Left renal pelvis (tissue), 4 donors: ENCODE data around the gene GALNT5. TPM values are rescaled to one million over a fixed set of nuclear protein-coding genes. Genes with fewer than 3 reads are reported as not detected.
A peak's percentile ranks its signal among the peaks of the same experiment; 100 is the strongest.
"Not testable (repeated sequence)": the region's sequence is repeated elsewhere in the genome, so short reads cannot be mapped to it uniquely, and the experiment has no call there.

Source experiments
- DNase-seq, 4 donors: peaks; one replicate each; pipeline ENCODE4 v3.0.0-alpha.2; 2013; ENCODE audit warnings: low read depth in 4 of 4, low spot score in 3 of 4
- polyA plus RNA-seq, 4 donors: library from polyadenylated mRNA; unstranded; fragments of 120-200 nt; gene quantifications; one replicate each; pipeline ENCODE4 v1.2.1, GENCODE V29; 2013; ENCODE audit not compliant: insufficient read length in 4 of 4

GALNT5 gene
- polyA plus RNA-seq, 4 donors: 0.44 to 5.4 (median 0.75) TPM

DNA sequence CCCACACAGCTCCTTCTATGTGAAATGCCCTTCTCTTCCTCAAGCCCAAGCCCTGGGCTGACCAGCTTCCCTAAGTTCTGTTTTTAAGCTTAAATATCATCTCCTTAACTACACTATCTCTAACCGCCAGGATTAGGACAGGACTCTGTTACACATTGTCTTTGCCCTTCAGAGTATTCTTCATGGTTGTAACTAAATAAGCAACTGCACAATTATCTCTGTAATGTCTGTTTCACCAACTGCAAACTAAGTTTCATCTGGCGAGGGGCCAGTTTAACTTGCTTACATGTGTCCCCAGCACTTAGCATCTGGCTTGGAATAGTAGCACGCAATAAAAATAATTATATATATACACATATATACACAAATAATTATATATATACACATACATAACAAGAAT, 69.2 kb downstream of the GALNT5 start:
- DNase-seq: no peak

DNA sequence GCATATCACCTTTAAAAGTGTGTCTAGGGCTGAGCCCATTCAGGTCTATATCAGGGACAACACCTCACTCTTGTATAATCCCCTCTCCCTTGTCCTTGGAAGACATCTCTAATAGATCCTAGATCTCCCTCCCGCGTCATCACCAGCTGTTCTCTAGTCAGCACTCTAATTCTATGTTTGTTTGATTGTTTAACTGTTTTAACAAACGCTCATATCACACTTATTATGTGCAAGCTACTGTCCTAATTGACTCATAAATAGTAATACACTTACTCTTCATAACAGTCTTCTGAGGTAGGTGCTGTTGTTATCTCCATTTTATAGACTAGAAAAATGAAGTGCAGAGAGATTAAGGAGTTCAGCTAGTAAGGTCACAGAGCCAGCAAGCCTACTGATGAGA, 69.7 kb downstream of the GALNT5 start:
- no peak for DNase-seq

DNA sequence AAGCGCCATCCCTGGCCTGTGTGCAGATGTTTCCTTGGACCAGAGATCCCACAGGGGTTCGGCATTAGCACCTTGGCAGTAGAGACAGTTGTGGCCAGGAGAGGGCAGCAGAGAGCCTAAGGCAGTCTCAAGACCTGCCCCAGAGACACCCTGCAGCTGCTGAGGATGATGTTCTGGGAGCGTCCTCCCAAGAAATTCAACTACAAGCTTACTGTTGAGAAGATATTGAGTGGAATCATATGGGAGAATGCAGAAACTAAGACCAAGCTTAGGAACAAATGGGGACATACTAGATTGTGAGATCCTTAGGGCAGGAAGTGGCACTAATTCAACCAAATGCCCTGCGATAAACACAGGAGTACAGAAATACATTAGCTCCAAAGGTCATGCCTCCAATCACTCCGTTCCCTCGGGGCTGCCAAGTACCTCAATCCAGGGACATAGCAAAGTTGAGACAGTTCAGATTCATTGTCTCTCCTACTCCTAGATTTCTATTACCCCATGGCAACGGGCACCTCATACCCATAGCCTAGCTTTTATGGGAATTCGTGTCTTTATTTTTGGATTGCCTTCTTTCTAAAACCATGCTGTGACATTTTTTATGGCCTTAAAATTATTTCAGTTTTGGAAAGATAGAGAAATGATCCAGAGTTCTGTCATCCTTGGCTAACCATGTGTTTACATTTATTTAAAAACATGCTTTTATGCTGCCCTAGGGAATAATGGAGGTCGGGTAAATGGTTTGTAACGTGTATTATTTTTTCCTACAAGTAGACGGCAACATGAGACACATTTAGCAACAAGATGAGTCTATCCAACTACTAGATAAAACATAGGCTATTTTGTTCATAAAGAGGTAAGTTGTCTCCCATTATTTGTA, 70.4 kb downstream of the GALNT5 start:
- DNase-seq: peak in 3 of 4 donors; percentile 52 to 62 (median 57)

DNA sequence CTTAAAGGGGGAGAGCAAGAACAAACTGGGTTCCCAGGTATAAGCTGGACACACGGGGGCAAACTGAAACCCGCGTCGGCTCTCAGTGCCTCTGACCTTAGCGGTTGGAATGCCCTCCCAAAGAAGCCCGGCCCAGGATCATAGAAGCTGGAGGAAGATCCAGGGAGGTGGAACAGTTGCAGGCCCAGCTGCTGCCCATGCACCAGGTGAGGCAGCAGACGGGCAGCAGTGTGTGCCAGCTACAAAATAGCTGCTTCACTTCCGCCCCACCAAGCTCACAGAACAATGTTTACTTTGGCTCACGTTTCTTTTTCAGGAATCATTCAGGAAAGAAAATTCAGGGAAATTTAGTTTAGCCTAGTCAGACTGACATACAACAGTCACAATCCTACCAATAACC, 72.0 kb downstream of the GALNT5 start:
- no peak for DNase-seq

DNA sequence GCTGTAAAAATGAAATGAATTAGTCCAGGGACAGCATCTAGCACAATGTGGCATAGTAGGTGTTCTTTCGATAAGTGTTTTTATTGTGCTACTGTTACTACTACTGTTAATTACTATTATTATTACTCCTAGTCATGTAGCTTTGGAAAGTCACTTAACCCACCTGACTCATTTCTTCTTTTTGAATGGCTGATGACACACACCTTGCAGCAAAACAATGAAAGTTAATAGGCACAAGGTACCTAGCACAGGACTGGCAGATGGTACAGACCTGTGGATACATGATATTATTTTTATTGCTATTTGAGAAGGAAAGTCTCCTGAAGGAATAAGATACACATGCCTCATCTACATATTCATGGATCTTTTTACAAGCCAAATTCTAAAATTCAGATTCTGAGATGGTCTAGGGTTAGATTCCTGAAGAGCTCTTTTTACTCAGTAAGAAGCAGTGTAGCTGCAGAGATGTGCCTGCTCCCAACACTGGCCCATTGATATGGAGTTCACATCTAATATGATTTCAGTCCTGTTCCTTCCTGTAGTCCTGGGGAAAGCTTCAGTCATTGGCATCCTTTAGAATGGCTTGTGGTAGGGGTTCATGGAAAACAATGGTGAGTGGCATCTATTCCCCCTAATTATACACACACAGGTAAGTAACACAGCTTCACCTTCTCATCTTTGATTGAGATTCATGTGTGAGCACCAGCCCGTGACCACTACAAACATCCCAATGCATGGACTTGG, 76.0 kb downstream of the GALNT5 start:
- DNase-seq: no peak

DNA sequence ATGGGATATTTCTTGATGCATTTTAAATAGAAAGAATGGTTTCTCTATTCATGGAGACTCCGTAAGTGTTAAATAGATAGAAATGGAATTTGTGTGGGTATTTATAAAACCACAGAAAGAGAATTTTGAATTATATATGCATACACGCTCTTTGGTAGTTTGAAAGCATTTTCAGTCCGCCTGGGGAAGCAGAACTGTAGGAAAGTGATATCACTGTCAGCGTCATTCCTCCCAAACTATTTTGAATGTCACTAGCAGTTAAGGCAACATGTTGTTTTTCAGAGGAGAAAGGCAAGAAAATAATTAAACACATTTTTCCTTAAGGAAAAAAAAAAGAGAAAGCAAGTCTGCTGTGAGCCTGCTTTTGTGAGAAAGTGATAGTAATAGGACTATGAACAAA, 76.8 kb downstream of the GALNT5 start:
- no peak for DNase-seq

DNA sequence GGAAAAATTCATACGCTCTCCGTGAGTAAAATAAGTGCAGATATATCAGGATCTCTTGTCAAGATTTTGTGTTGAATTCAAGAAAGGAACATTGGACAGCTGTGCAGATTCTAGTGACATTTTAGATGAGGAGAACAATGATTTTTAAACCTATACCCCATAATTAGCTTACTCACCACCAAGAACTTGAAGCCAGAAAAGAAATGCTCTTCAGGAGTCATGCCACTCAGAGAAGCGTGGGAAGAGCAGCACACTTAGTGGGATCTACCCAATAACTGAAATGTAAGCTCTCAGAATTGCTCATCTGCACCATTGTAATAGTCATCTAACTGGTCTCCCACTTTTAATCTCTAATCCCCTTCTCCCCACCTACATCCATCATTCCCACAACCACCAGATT, 77.3 kb downstream of the GALNT5 start:
- DNase-seq: no peak

DNA sequence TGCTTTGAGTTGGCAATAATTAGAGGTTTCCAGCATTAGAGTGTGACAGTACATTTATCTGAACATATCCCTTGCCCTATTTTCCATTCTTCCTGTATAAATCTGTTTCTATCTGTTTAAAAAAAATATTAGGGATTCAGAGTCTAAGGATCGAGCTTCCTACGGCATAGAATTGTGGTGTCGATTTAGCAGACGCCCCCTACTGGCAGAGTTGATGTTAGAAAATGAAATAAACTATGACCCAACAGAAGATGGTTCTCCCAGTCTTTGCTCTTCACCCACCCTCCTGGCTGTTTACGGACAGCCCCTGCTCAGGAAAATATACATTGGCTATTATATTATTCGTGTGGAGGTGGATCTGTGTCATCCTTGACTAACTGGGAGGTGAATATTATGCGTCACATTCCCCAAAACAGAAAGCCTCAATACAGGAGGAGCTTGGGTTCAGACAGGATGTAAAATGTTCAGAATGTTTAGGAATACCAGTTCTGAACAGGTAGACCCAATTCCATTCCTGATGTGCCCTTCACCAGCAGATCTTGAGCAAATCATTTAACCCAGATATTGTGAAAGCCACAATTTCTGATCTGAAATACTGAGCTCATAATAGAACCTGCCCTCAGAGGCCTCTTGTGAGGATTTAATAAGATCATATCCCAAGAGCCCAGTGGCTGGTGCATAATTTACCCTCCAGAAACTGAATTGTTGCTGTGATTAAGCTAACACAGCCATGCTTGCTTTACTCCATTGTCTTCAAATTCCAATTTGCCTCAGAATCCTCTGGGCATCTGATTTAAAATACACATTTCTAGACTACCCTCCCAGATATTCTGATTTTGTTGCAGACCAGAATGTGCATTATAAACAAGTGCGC, 78.9 kb downstream of the GALNT5 start:
- DNase-seq: no peak

DNA sequence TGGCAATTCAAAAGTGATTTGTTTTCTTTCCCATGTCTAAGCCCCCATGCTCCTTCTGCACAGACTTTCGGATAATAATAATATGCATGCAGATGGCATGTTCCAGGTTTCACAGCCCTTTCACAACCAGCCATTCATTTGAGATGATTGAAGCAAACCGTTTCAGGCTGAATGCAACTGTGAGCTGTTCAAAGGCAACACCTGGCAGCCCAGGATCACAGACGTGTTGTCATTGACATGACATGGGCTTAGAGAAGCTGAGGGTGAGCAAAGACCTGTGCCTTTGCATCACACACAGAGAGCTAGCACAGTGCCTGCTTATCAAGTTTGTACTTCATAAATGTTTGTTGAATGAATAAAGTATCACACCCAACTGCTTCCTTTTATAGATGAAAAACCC, 80.5 kb downstream of the GALNT5 start:
- DNase-seq: no peak

DNA sequence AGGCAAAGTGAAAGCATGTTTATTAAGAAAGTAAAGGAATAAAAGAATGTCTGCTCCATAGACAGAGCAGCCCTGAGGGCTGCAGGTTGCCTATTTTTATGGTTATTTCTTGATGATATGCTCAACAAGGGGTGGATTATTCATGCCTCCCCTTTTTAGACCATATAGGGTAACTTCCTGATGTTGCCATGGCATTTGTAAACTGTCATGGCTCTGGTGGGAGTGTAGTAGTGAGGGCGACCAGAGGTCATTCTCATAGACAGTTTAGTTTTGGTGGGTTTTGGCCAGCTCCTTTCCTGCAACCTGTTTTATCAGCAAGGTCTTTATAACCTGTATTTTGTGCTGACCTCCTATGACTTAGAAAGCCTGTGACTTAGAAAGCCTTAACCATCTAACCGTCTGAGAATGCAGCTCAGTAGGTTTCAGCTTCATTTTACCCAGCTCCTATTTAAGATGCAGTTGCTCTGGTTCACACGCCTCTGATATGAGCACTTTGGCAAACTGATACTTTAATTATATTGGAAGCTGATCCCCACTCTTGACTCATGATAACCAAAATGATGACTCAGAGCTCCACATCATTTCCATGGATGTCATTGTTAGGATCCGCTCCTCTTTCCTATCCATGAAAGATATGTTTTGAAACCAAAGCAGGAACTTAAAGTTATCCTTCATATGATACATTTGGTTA, 82.6 kb downstream of the GALNT5 start:
- DNase-seq: no peak

DNA sequence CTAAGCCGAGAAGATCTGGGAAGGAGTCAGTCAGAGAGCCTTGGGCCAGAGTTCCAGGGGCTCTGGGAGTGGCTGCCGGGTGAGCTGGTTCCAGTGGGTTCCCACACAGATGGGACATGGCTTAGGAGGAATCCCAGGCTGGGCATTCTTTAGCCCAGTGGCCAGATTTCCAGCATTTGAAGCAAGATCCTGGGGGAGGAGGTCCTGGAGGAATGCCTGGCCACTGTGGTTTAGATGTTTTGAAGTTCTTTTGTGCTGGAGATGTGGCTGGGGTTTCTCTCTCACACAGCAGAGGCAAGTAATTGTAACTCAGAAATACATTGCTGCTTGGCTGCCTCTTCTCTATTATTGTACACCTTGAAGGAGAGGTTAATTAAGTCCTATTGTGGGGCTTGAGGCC, 83.9 kb downstream of the GALNT5 start:
- not testable (repeated sequence) for DNase-seq

DNA sequence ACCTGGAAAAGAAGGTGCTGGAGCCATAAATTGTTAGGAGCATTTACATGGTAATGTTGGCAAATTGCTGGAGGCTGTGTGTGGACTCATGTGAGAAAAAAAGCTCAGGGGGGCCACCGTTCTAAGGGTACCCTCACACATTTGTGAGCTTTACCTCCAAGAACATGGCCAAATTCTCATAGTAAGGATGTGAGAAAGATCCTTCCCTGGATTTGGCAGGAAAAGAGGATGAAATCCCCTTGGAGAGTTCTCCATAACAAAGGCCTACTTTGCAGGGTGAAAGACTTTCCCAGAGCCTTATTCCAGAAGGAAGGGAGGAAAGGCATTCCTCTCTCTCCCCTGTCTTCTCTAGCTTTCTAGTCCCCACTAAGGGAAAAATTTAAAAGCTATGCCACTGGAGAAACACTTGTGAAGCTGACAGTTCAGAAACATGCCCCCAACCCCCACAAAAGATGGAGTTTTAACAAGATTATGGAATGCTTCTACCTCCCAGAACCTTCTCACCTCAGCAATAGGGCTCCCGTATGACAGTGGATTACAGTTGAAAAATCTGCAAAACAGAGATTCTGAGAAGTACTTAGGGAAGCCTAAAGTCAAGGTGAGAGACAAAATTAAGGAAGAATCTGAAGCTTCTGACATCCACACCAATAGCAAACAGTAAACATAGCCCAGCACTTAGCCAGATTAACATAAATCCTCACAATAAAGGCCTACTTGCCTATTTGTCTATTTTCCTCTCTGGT, 88.3 kb downstream of the GALNT5 start:
- DNase-seq: no peak

DNA sequence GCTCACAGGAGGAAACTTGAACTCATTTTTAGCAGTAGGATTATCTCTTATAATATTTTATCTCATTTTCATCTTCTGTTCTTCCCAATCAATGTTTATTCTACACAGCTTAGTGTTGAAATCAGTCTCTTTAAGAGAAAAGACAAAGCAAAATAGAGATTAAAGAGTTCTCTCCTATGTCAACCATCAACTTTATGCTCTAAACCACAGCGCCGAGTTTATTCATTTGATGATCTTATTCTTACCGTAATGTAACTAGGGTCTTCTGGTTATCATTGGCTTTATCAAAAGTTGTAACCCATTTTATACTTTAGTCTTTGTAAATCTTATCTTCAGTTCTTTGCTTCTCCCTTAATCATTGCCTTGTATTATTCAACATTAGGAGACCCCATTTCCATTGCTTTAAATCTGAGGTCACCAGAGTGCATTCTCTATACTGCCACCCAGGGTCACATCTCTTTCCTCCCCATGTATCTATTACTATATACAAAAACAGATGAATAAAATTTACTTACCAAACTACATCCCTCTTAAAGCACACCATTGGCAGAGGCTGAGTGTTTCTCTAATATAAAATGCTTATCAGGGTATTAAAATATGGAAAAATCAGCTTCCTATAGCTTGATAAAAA, 90.9 kb downstream of the GALNT5 start:
- no peak for DNase-seq

DNA sequence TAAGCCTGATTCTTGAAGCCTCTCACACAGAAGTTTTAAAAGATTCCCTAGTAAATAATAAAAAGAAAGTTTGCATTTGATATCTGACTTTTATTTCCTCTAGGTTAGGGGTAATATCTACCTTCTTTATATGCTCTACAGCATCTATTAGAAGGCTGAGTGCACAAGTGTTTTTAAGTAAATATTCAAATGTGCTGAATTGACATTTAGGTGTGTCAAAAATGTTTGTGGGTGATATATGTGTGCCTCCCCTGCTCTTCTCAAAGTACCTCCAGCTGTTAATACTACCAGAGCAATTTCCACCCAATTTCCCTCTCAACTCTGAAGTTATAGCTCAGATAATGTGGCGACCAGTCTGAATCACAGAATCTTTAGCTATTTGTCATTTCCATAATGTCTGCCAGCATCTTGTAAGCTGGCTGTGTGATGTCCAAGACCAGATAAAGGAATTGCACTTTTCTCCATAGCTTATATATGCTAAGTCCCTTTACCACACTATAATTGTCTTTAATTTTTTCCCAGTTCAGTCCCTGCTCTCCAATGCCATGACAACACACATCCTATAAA, 92.5 kb downstream of the GALNT5 start:
- DNase-seq: no peak

DNA sequence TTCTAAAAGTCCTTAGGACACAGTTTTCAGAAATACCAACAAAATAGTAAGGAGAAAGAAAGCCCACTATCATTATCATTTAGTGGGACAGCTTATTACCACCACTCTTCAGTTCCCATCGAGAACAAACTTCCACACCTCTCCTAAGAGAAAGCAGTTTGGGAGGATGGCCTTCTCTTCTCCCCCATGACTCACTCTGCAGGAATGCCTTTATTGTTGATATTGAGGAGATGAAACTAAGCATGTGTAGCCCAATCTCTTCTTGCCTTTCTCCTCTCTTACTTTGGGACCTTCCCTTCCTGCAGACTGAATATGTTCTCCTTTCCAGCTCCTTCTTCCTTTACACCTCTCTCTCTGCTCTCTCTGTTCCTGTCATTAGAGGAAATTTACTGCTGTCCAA, 98.1 kb downstream of the GALNT5 start:
- DNase-seq: no peak

DNA sequence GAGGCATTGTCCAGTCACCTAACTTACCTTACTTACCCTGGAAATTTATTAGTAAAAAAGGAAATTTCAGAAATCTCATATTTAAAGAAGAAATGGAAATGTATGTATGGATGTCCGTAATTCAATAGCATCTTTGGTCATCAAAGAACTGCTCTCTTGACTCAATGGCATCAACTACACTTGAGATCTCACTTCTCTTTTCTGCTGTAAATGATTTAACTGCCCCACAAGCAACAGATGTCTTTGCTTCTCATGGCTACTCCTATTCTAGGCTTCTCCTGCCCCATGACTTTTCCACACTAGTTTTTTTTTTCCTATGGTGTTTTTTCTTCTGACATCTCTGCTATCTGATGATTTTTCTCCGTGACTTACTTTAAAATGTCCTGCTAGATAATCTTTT, 102.1 kb downstream of the GALNT5 start:
- no peak for DNase-seq

DNA sequence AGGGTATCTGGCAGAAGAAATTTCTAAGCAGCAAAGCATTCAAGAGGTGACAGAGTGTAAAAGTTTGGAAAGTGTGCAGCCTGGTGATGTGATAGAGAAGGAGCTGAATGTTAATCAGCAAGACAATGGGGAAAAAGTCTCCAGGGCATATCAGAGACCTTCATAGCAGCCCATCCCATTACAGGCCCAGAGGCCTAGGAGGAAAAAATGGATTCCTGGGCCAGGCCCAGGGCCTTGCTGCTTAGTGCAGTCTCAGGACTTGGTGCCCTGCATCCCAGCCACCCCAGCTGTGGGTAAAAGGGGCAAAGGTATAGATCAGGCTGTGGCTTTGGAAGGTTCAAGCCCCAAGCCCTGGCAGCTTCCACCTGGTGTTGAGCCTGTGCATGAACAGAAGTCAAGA, 104.0 kb downstream of the GALNT5 start:
- no peak for DNase-seq

DNA sequence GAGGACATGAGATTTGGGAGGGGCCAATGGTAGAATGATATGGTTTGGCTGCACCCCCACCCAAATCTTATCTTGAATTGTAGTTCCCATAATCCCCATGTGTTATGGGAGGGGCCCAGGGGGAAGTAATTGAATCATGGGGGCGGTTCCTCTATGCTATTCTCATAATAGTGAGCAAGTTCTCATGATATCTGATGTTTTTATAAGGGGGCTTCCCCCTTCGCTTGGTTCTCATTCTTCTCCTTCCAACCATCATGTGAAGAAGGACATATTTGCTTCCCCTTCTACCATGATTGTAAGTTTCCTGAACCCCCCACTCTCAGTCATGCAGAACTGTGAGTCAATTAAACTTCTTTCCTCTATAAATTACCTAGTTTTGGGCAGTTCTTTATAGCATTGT, 105.1 kb downstream of the GALNT5 start:
- no peak for DNase-seq

DNA sequence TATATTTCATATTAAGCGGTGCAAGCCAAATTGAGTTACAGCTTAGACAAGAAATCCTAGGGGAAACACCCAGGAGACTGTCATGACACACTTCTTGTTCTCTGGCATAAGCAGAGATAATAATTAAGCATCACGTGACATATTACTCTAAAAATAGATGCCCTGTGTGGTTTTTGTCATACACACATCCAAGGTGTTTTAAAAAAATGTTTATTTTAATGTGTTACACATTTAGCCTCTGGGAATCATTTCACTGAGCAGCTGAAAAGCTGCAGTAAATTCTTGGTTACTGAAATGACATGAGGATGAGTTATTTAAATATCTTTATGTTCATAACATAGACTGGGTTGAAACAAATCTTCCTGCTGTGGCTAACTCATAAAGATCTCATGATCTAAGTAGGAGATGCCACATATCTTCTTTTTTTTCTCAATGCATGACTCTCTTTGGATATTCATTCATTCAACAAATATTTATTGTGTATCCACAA, 106.2 kb downstream of the GALNT5 start:
- DNase-seq: no peak
